Right renal cortex interstitium (tissue), 3 donors: Measurements from ENCODE around the gene CBFA2T3. TPM values are rescaled to one million over a fixed set of nuclear protein-coding genes. Genes with fewer than 3 reads are reported as not detected.

Experiments
- DNase-seq, 3 donors: peaks; one replicate each; pipeline ENCODE4 v3.0.0-alpha.2; 2013; ENCODE audit warnings: low read depth in 3 of 3, low spot score in 2 of 3
- polyA plus RNA-seq, 3 donors: library from polyadenylated mRNA; unstranded; fragments of 120-200 nt; gene quantifications; one replicate each; pipeline ENCODE4 v1.2.1, GENCODE V29; 2013; ENCODE audit not compliant: insufficient read length in 3 of 3

The CBFA2T3 gene
- polyA plus RNA-seq, 3 donors, result 1.7 to 2.0 (median 2.0) TPM

DNA sequence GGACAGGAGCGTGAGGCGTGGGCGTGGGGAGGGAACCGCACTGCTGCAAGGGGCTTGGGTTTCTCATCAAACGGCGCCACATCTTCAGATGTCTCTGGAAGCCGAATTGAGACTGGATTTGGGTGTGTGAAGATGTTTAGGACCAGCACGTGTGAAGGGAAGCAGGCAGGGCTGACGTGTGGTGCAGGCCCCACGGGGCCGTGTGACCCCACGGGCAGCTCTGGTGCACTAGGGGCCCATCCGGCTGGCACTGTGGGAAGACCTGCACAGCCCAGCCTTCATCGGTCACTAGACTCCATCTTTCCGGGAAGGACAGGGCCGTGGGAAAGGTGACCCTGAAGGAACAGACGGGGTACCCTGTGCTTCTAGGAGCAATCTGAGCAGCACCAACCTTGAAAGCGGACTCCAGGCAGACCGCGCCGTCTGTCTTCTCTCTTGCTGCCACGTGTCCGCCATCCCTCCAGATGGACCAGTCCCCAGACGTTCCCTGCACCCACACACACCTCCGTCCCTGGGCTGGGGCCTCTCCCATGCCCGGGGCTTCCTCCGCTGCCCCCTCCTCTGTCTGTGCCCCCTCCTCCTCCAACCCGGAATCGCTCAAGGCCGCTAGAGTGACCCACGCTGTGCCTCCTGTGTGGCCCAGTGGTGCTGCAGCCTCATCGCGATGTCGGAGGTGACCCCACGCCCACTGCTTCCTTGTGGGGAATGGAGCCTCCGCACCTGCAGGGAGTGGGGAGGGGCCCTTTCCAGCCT is 23.4 kb upstream of the CBFA2T3 start:
- no peak for DNase-seq

DNA sequence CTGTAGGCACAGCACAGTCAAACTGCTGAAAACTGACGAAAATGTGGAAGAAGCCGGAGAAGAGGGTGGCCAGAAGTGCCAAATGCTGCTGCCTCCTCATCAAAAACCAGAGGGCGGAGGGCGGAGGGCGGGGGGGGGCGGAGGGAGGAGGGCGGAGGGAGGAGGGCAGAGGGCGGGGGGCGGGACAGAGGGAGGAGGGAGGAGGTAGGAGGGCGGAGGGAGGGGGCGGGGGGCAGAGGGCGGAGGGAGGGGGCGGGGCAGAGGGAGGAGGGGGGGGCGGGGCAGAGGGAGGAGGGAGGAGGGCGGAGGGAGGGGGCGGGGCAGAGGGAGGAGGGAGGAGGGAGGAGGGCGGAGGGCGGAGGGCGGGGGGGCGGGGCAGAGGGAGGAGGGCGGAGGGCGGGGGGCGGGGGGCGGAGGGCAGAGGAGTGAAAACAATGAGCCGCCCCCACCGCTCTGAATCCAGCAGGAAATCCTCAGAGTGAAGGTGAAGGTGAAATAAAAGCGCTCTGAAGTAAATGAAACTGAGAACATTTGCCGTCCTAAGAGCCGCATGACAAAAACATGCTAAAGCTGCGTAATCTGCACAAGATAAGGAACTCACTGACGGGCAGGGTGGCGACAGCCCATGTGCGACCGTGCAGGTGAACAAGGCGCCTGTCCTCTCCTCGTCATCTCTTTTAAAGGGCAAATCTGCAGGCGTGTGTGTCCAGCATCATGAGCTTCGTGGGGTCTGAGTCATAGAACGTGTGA is 22.6 kb upstream of the CBFA2T3 start:
- DNase-seq, result no peak

DNA sequence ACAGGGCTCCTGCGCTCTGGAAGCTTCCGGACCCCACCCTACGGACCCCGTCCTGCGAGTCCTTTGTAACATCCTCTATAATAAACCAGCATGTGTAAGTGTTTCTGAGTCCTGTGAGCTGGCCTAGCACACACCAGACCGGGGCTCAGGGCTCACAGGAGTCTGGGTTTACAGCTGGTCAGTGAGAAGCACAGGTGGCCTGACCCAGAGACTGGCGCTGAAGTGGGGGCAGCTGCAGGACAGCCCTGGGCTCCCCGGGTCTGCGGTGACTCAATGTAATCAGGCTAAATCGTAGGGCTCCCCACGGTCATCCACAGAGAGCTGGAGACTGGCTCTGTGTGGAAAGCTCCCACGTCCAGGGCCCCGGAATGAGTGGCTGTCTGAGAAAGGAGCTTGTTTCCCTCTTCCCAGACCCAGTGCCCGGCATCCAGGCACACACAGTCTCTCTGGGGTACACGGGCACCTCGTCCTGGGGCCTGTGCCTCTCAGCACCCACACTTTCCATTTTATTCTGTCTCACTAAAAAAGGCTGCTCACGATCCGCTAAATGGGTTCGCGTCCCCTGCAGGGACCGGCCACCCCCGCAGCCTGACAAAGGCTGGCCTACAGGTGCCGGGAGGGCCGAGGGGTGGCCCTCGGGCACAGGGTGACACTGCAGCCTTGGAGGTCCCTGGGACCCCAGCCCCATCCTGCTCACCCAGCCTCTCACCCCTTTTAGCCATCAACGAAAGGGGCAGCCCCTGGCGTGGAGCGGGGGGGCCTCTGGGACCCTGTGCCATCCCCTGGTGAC is 18.9 kb upstream of the CBFA2T3 start:
- DNase-seq, result no peak

DNA sequence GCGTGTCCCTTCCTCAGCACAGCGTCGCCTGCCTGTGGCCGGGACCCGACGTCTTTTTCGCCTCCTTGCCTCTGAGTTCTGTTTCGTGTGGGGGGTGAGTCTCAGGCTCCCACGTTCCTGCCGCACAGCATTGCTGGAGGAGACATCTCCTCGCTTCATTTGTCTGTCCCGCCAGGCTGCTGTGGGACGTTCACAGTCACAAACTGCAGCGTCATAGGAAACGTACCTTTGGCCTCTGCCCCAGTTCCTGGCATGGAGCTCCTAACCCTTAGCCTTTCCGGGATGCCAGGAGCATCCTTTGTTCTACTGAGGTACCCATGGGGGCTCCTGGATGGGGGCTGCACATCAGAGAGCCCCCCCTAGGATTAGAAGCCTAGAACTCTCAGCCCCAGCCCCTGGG is 18.2 kb upstream of the CBFA2T3 start:
- DNase-seq, result no peak

DNA sequence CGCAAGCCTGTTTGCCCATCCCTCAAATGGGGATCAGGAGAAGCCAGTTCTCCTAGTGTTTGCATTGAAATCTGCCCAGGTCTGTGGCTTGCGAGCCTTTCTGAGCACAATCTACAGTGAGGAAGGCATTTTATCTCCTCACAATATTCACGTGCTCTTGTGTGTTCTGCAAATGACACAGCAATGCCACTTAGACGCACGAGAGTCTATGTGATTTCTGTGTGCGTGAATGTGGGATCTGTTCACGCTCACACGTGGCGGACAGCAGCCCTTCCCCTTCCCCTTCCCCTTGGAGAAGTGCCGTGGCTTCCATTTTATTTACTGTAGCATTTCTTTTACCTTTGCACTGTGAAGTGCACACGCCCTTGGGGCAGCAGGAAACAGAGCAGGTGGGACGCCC is 17.7 kb upstream of the CBFA2T3 start:
- no peak for DNase-seq

DNA sequence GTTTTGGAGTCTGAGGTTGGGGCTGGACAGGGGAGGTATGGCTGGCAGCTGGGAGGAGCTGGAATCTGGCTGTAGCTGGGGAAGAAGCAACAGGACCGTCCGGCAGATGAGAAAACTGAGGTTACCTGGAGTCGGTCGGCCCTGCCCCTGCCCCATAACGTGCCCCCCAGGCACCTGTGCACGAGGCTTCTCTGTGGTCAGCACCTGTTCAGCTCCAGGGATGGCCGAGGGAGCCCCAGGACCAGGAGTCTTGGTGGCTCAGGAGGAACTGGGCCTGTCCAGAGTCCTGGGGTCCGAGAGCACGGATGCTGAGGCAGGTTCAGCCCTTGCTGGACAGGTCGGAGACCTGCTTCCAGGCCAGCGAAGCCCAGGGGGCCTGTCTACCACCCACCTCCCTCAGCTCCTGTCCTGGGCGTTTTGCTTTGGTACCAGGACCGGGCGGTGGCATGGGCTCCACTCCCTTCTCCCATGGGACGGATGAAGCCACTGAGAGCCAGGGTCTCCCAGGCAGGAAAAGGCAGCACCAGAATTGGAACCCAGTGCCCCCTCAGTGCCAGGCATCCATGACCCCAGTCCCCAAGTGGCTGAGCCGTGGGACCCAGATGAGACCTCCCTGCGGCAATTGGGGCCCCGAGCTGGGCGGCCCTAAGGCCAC is 17.1 kb upstream of the CBFA2T3 start:
- no peak for DNase-seq

DNA sequence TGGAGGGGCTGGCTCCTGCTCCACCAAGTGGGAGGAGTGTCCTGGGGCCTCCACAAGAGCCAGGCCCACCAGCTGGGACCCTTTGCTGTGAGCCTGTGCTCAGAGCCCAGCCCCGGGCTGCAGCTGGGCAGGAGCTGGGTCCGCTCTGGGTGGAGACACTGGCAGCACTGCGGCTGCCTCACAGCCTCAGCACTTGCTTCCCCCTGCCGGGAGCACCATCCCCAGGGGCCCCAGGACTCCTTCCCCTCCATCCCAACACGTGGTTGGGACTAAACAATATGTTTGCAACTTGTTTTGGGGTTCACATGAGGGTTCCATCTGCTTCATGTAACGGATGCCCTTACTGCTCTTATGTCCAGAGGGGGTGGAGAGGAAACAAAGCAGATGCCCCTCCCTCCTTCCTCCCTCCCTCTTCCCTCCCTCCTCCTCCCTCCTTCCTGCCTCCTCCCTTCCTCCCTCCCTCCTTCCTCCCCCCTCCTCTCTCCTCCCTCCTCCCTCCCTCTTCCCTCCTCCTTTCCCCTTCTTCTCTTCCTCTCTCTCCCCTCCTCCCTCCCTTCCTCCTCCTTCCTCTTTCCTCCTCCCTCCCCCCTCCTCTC is 16.3 kb upstream of the CBFA2T3 start:
- no peak for DNase-seq

DNA sequence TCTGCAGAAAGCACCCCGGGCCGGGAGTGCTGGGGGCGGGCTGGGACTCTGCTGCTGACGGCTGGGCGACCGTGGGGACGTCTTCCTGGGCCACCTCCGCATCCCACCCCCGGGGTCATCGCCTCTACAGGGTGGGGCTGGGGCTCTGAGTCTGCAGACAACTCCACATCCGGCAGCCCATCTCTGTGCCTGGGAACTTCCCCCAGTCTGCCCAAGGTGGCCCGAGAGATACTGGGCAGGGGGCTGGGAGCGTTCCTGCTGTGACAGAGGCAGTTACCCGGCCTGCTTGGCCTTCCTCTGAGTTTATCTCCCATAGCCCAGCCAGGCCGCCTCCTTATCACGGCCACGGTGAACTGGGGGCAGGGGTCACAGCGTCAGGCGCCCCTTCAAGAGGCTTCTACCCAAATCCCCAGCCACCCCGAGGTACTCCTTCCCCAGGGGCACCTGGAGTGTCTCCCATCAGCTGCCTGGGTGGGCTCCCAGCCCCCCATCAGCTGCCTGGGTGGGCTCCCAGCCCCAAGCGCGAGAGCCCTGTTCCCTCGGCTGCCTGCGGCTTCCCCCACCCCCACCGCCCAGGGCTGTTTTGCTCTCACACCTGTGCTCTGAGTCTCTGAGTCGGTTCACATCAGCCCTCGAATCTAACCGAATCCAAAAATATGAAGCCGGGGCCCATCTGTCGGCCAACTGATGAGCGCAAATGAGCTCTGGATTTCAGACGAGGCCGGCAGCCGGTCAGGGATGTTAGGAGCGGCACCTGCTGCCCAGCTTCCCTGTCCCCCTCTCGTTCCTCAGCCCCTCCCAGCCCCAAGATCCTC is 15.6 kb upstream of the CBFA2T3 start:
- no peak for DNase-seq

DNA sequence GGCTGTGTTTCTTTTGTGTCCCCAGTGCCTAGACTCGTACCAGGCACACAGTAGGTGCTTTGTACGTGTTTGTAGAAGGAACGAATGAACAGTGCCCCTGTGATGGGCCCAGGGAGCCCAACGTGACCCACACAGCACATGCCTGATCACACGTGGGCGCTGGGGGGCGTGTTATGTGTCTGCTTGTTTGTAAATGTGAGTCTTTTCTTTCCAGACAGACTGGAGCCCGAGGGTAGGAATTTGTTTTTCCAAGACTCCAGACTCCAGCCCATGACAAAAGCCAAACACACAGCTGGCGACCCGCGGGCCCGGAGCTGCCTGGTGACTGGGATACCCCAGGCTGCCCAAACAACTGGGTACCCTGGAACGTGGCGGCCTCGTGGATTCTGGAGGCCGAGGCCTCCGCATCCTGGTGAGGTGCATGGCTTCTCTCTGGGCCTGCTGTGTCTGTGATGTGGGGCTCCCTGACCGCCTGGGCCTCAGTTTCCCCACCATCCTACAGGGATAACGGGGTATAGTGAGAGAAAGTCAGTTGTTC is 14.9 kb upstream of the CBFA2T3 start:
- DNase-seq, result no peak

DNA sequence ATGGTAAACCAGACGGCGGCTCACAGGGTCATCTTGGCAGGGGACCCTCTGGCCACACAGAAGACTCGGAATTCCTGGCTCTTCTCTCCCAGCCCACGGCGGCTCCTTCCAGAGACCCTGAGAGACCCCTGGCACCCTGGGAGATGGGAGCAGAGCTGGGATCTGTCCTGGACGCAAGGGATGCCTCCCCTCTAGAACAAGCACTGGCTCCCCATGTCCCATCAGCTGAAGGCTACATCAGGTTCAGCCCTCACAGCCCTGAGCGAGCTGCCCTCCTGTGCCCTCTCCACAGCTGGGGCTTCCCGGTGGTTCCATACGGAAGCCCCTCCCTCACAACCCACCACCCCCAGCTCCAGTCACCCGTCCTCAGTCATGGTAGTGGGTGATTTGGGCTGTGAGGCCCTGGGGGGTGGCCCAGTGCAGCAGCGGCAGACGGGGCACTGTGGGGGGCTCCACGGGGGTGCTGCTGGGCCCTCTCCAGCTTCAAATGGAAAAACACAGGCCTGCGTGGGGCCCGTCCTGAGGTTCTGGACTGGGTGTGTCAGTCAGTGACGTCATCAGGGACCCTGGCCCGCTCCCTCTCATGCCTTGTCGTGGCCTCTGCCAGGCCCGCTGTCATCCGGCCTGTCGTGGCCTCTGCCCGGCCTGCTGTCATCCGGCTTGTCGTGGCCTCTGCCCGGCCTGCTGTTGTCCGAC is 13.0 kb upstream of the CBFA2T3 start:
- no peak for DNase-seq

DNA sequence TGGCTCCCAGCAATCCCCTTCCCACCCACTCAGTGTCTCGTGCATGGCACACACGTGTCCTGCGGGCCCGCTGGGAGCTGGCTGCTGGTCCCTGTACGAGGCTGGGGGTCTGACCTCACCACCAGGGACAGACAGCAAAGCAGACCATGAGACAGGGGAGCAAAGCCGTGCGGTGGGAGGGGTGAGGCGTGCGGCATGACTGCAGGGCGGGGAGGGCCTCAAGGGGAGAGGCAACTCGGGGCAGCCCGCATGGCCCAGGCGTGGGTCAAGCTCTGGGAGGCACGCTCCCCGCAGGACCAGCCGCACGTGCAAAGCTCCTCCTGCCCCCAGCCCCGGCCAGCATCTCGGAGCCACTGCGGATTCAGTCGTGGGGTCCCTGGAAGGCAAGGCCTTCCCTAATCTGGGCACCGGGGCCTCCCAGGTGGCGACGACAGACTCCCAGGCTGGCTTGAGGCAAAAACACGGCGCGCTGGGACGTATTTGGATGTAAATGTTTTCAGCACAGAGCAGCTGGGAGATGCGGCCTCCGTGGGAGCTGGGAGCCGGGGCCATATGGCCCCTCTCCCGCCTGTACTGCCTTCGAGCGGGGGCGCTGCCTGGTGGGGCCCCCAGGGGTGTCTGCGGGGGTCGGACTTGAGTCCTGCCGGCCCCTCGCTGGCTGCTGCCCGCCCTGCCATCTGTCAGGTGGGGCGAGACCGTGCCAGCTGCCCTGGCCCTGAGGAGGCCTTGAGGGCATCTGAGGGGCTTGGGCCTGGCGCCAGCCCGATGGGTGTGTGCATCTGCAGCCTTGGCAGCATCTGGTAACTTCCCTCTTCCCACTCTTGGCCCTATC is 12.2 kb upstream of the CBFA2T3 start:
- DNase-seq, result no peak

DNA sequence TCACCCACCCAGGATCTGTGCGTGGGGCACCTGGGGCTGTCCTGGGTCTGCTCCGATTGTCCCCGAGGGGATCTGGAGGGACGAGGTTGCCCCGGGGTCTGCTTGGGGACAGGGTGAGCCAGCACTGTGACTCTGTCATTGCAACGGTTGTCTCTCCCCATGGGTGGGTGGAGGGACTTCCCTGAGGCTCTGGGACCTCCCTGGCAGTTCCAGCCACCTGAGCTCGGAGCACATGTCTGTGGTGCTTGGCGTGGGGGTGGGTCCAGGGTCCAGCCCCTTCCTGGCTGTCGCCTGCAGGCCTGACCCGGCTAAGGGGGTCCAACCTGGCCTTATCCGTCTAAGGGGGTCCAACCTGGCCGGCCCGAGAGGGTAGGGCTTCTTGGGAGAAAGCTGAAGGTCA is 8.5 kb upstream of the CBFA2T3 start:
- no peak for DNase-seq

DNA sequence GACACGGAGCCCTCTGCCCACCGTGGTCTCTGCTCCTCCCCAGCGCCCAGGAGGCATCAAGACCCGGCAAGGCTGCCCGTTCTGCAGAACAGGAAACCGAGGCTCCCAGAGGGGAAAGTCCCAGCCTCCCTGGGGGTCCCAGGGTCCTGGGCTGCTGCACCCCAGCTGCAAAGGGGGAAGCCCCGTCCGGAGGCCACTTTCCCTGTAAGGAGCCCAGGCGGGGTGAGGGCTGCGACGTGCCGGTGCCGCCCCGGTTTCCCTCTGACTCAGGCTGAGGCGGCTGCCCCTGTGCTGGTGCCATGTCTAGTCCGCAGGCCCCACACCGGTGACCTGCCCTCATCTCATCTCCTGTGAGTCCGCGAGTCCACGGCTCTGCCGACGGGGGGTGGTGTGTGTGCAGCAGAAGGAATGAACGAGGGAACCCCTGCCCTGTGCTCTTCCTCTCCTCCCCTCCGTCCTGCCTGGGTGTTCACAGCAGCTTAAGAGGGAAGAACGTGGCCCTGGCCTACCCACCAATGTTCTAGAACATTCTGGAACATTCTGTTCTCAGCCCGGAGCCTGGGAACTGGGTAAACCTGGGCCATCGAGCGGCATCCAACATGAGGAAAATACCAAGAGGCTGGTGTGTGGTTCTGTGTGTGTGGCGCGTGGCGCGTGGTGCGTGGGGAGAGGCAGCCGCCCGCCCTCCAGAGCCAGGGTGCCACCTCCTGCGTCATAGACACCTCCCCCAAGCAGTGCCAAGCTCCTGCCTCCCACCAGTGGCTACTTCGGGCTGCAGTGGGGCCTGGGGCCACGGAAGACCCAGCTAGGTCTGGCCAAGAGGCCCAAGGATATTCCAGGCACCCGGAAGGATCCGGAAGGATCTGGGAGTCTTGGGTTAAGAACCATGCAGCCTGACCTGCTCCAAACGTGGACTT is 7.0 kb upstream of the CBFA2T3 start:
- DNase-seq, result no peak

DNA sequence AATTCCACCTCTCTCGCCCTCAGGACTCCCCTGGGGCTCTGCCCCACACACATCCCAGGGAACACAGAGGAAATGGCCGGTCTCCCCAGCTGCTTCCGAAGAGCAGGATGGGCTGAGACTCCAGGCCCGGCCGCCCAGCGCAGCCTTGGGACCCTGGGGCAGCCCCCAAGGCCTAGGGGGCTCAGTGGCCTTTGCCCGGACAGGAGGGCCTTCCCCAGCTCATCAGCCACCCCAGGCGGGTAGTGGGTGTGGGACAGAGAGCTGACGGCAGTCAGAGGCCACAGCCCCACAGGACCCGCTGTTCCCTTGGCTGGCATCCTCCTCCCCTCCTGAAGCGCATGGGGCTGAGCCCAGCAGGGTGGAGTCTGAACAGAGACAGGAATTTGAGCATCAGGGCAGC is 6.2 kb upstream of the CBFA2T3 start:
- no peak for DNase-seq

DNA sequence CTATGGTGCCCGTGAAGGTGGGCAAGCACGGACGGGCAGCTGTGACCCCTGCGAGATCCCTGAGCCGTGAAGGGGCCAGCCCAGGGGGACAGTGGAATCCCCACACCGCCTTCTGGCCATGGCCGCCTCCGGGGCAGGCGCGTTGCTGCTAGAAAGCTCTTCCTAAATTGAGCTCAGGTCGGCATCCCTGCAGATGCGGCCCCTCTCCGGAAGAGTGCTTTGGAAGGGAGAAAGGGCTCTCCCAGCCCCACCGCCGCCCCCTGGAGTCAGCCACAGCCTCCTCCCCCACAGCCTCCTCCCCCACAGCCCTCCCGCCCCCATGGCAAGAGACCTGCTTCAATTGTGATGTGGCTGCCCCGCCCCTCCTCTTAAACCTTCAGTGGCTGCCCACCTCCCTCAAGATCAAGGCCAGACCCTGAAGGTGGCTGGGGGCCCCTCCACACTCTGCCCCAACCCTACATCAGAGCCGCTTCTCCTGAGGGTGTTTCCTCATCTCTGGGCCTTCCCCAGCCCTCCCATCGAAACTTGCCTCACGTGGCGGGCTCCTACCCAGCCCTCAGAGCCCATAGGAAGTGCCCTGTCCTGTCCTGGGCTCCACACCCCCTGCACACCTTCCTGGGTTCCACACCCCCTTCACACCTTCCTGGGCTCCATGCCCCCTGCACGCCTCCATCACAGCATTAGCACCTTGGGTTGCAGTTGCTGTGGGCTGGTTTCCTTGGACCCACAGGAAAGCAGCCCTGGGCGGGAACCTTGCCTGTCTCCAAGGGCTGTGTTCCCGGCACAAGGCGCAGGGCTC is 5.5 kb upstream of the CBFA2T3 start:
- no peak for DNase-seq

DNA sequence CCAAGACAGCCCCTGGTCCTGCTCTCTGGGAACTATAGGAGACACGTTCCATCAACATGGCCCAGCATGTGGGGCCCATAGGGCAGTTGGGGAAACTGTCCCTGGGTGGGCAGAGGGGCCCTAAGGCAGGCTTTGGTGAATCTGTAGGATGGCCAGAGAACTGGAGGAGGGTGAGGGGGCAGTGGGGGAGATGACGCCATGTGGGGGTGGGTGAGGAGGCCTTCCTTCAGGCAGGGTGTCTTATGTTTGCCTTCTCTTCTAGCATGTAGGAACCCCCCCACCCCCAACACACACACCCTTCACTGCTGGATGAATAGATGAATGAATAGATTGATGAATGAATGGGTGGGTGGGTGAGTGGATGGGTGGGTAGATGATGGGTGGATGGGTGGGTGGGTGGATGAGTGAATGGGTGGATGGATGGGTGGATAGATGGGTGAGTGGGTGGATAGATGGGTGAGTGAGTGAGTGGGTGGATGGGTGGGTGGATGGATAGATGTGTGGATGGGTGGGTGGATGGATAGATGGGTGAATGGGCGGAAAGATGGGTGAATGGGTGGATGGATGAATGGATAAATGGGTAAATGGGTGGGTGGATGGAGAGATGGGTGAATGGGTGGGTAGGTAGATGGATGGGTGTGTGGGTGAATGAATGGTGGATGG is 2.5 kb upstream of the CBFA2T3 start:
- DNase-seq, result no peak
